Measurements from ENCODE around the gene PGAM2. TPM values are rescaled to one million over a fixed set of nuclear protein-coding genes. Genes with fewer than 3 reads are reported as not detected.

The PGAM2 gene
- total RNA-seq, 1 experiment from 2014 or later: 9.7 TPM

- no peaks in the 10 kb centered on the region for H3K9me2 ChIP-seq (ENCODE audit: insufficient read depth)
- ChIA-PET CTCF (no interaction called here), POLR2A (ENCODE audit: unreplicated experiment) (no interaction called here)
- peaks cover 5% of the 10 kb centered on the region; the same call in 1 of the 2 replicates for H3F3A ChIP-seq (ENCODE audit: insufficient read depth, low read depth)
- no peak for DNase-seq
- H3K27ac ChIP-seq: no peak overlapping the region
- no peaks in the 10 kb centered on the region for H3K27me3 ChIP-seq (ENCODE audit: insufficient read depth, low read depth)
- H4K20me1 ChIP-seq (ENCODE audit: insufficient read depth): no peaks in the 10 kb centered on the region
- no peak overlapping the region for H3K4me2 ChIP-seq
- H3K36me3 ChIP-seq (ENCODE audit: low read depth): no peaks in the 10 kb centered on the region
- 0 out of 2 replicates have a peak, but pooled peaks cover 7% of the 10 kb centered on the region for H3K4me1 ChIP-seq (replicated peaks; ENCODE audit: insufficient read depth)
- no TSS peak for BruUV-seq (replicated peaks)
- TF ChIP-seq EZH2 (IDR thresholded peaks at IDR 0.05; ENCODE audit: low read depth): no peak
- TF ChIP-seq, protein P1, sequence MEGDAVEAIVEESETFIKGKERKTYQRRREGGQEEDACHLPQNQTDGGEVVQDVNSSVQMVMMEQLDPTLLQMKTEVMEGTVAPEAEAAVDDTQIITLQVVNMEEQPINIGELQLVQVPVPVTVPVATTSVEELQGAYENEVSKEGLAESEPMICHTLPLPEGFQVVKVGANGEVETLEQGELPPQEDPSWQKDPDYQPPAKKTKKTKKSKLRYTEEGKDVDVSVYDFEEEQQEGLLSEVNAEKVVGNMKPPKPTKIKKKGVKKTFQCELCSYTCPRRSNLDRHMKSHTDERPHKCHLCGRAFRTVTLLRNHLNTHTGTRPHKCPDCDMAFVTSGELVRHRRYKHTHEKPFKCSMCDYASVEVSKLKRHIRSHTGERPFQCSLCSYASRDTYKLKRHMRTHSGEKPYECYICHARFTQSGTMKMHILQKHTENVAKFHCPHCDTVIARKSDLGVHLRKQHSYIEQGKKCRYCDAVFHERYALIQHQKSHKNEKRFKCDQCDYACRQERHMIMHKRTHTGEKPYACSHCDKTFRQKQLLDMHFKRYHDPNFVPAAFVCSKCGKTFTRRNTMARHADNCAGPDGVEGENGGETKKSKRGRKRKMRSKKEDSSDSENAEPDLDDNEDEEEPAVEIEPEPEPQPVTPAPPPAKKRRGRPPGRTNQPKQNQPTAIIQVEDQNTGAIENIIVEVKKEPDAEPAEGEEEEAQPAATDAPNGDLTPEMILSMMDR (conservative IDR thresholded peaks at IDR 0.05): no peak
- H3K79me2 ChIP-seq (ENCODE audit: low read depth): no peaks in the 10 kb centered on the region
- no peak overlapping the region for H2AFZ ChIP-seq
- no peaks in the 10 kb centered on the region for H3K9me3 ChIP-seq (ENCODE audit: insufficient read depth, low read depth)
- intact Hi-C loops (cut with micrococcal nuclease; ENCODE audit: unreplicated experiment): no loop called here
- H3K4me3 ChIP-seq: no peak overlapping the region
Measured at GRCh38 chr7:44101303-44101965, 36.1 kb upstream of the PGAM2 start.

DNA sequence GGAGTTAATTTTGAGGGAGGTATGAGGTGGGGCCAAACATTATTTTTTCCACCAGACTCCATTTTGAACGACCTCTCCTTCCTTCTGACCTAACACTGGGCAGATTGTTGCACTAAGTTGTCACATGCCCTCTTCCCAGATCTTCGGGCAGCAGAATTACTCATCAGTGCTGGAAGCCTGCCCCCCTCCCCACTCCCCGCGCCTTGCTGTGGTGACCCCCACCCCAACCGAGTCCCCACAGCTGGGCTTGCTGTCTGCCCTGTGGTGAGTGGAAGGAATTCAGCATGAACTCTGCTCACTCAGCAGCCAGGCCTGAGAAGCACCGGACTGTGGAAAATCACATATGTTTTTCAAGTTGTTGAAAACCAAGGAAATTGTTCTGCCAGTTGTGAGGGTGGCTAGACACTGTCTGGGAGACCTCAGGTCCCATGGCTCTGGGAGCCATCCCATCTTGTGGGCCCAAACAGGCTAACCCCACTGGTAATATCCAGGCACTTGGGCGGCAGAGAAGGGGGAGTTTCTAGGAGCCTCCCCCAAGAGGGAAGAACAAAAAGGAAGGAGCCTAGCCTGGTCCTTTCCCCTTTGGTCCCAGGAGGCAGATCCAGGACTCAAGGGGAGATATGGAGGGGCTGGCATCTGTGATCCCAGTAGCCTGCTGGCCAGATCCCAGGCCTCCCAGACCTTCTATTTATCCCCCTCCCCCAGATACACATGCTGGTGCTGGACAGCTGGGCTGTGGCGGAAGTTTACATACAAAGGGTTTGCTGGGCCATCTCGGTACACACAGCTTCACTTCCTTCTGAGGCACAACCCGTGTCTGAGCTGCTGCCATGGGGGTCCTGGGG lies 35.3 kb upstream of the PGAM2 start:
- H3K4me2 ChIP-seq: no peak overlapping the region
- H3F3A ChIP-seq (ENCODE audit: insufficient read depth, low read depth): peaks cover 2% of the 10 kb centered on the region; the same call in 1 of the 2 replicates
- H3K4me1 ChIP-seq (replicated peaks; ENCODE audit: insufficient read depth): 0 out of 2 replicates have a peak, but pooled peaks cover 7% of the 10 kb centered on the region
- no peak overlapping the region for H3K27ac ChIP-seq
- H4K20me1 ChIP-seq (ENCODE audit: insufficient read depth): no peaks in the 10 kb centered on the region
- no TSS peak for BruUV-seq (replicated peaks)
- H2AFZ ChIP-seq: peak overlapping the region; percentile 34; the same call in 1 of the 2 replicates
- H3K79me2 ChIP-seq (ENCODE audit: low read depth): no peaks in the 10 kb centered on the region
- intact Hi-C loops (cut with micrococcal nuclease; ENCODE audit: unreplicated experiment): no loop called here
- DNase-seq: no peak
- ChIA-PET POLR2A (ENCODE audit: unreplicated experiment) (no interaction called here), CTCF (no interaction called here)
- H3K9me2 ChIP-seq (ENCODE audit: insufficient read depth): no peaks in the 10 kb centered on the region
- TF ChIP-seq EZH2 (IDR thresholded peaks at IDR 0.05; ENCODE audit: low read depth): no peak
- TF ChIP-seq, protein P1 (conservative IDR thresholded peaks at IDR 0.05): no peak
- H3K4me3 ChIP-seq: no peak overlapping the region
- H3K9me3 ChIP-seq (ENCODE audit: insufficient read depth, low read depth): no peaks in the 10 kb centered on the region
- H3K27me3 ChIP-seq (ENCODE audit: insufficient read depth, low read depth): no peaks in the 10 kb centered on the region
- no peaks in the 10 kb centered on the region for H3K36me3 ChIP-seq (ENCODE audit: low read depth)

DNA sequence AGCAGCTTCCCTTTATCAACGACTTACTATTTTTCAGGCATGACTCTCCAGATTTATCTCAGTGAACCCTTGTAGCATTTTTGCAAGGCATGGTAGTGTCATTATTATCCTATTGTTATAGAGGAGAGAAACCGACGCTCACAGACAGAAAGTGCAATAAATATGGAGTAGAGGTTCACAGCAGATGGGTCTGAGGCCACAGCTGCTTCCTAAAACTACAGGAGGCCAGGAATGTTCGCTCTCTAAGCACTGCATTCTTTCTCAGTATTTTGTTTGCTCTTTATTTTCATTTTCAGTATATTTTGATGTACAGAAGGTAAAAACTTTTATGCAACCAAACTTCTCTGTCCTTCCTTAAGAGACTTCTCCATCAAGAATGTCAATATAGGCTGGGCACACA lies 34.3 kb upstream of the PGAM2 start:
- H3K27ac ChIP-seq: no peak overlapping the region
- H3K4me1 ChIP-seq (replicated peaks; ENCODE audit: insufficient read depth): no peaks in the 10 kb centered on the region
- no peak overlapping the region for H3K4me2 ChIP-seq
- intact Hi-C loops (cut with micrococcal nuclease; ENCODE audit: unreplicated experiment): no loop called here
- no peak overlapping the region for H3K4me3 ChIP-seq
- H3K79me2 ChIP-seq (ENCODE audit: low read depth): no peaks in the 10 kb centered on the region
- no peaks in the 10 kb centered on the region for H3K9me2 ChIP-seq (ENCODE audit: insufficient read depth)
- H2AFZ ChIP-seq: no peak overlapping the region
- no peaks in the 10 kb centered on the region for H4K20me1 ChIP-seq (ENCODE audit: insufficient read depth)
- BruUV-seq (replicated peaks): no TSS peak
- DNase-seq: no peak
- H3K27me3 ChIP-seq (ENCODE audit: insufficient read depth, low read depth): no peaks in the 10 kb centered on the region
- POLR2A ChIA-PET (ENCODE audit: unreplicated experiment): no interaction called here
- H3K9me3 ChIP-seq (ENCODE audit: insufficient read depth, low read depth): no peaks in the 10 kb centered on the region
- TF ChIP-seq, protein P1 (conservative IDR thresholded peaks at IDR 0.05): no peak
- no peak for TF ChIP-seq EZH2 (IDR thresholded peaks at IDR 0.05; ENCODE audit: low read depth)
- no peaks in the 10 kb centered on the region for H3K36me3 ChIP-seq (ENCODE audit: low read depth)
- no peaks in the 10 kb centered on the region for H3F3A ChIP-seq (ENCODE audit: insufficient read depth, low read depth)
- CTCF ChIA-PET: interaction anchor here (0.5 to 0.6 kb wide), 2 partner anchors 173 to 355 kb away, joined by 3 to 17 read pairs; partner anchors contain the start of gene UBE2D4
